NB4 (cell line): ENCODE measurements around the gene PLEK2.

ENCODE experiments used
- CTCF ChIP-seq: IDR thresholded peaks from one replicate; pipeline ENCODE4 v1.5.1; 2012; ENCODE audit warnings: low read depth, low read length
- POLR2A ChIP-seq: IDR thresholded peaks from 2 replicates; pipeline ENCODE4 v1.6.1; 2011; ENCODE audit warnings: mild to moderate bottlenecking; ENCODE audit not compliant: insufficient read length; ENCODE audit errors: extremely low read depth

- TF ChIP-seq CTCF (no peak), POLR2A (no peak)
Measured at GRCh38 chr14:67411820-67412421, at the start of gene PLEK2.
